ENCODE measurements around the gene PEAK1. TPM values are rescaled to one million over a fixed set of nuclear protein-coding genes. Genes with fewer than 3 reads are reported as not detected.

Gene PEAK1
- total RNA-seq, 1 experiment from 2014 or later, result 12.4 TPM

DNA sequence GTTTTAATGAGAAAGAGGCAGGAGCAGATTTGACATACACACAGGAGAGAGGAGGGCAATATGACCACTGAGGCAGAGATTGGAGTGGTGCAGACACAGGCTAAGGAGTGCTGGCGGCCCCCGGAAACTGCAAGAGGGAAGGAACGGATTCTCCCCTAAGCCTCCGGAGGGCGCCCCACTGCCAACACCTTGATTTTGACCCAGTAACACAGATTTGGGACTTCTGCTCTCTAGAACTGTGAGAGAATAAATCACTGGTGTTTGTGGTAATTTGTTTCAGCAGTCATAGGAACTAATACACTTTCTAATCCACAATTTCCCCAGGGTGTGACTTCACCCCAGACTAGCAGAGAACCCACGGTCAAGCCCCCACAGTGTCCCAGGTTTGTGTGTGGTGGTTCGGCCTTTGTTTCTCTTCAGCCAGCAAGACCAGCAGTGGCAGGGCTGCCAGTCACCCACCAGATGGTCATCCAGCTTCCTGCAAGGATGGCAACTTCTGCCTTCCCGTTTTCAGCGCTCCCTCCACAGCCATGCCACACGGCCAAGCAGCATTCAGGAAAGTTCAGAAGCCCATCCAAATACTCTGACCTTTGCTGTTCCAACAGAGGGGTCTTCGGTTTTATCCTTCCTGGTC lies 325.4 kb downstream of the PEAK1 start:
- no peak for DNase-seq (ENCODE audit: low read depth)

DNA sequence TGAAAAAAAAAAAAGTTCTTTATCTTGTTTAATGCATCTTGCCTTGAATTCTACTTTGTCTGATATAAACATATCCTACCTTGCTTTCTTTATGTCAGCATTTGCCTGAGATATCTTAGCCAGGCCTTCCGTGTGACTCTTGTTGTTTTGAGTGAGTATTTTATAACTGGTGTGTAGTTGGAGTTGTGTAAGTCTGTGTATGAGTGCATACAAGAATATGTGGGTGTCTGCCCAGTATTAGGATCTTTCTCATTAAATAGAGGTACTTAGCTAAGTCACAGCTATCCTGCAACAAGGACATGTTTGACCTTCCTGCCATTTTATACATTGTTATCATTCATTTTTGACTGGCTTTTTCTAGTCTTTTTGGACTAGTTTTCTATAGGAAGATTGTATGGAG lies 326.5 kb downstream of the PEAK1 start:
- DNase-seq (ENCODE audit: low read depth), result no peak

DNA sequence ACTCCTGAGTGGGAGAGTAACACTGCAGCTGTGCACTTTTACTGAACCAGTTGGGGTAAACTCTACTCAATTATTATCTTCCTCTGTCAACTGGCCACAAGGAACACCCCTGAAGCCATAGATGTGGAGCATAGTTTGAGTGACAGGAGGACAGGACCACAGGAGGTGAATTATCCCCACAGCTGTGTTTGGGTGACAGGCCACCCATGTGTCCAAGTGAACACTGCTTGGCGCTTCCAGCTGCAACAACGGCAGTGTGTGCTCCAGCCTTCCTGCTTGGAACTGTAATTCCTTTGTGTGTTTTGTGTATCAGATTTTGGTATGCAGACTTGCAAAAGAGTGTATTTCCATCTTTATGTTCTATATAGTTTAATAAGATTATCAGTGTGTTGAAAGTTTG lies 328.8 kb downstream of the PEAK1 start:
- DNase-seq (ENCODE audit: low read depth), result no peak

DNA sequence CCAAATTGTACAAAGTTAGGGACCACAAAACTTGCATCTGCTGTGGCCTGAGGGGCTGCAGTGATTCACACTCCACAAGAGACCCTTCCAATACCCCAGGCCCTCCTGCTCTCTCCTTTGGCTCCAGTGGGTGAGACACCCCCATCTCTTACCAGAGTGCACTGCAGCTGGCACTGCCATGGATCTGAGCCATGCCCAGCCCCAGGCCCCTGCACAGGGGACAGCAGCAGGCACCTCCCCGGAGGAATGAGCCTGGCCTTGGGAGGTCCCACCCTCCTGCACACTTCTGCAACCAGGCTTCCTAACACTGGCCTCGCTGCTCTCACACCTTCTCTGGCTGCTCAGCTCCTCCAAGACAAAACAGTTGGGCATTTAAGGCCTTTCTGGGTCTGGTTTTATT lies 332.7 kb downstream of the PEAK1 start:
- no peak for DNase-seq (ENCODE audit: low read depth)

DNA sequence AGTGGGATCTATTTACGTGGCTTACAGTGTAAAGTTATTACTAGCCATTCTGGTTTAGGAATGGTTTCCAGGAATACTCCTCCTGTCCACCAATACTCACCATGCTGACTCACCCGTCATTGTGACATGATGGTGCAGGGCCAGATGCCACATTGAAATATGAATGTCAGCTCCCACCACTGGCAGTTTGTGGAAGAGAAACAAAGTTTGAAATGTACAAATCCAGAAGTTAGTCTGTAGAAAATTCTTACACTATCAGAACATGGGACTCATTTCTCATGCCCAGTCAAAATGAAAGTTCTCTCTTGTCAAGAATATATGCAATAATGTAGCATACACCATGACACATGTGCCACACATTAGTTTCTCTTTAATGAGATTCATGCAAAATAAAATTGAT lies 334.6 kb downstream of the PEAK1 start:
- DNase-seq (ENCODE audit: low read depth), result peak; percentile 81

DNA sequence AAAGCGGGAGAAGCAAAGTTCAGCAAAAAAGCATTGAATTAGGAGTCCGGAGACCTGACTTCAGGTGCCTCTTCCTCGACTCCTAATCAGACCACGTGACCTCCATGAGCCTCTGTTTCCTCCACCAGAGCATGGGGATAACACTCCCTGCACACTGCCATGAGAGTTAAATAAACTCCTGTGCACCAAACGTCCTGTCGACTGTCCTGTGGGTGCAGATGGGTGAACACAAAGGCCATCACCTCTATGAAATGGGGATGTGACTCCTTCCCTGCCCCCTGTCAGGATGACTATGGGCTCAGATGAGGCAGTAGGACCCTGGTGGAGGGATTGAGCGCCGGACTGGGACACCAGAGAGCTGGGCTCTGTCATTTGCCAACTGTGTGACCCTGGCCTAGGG lies 335.5 kb downstream of the PEAK1 start:
- DNase-seq (ENCODE audit: low read depth), result no peak

DNA sequence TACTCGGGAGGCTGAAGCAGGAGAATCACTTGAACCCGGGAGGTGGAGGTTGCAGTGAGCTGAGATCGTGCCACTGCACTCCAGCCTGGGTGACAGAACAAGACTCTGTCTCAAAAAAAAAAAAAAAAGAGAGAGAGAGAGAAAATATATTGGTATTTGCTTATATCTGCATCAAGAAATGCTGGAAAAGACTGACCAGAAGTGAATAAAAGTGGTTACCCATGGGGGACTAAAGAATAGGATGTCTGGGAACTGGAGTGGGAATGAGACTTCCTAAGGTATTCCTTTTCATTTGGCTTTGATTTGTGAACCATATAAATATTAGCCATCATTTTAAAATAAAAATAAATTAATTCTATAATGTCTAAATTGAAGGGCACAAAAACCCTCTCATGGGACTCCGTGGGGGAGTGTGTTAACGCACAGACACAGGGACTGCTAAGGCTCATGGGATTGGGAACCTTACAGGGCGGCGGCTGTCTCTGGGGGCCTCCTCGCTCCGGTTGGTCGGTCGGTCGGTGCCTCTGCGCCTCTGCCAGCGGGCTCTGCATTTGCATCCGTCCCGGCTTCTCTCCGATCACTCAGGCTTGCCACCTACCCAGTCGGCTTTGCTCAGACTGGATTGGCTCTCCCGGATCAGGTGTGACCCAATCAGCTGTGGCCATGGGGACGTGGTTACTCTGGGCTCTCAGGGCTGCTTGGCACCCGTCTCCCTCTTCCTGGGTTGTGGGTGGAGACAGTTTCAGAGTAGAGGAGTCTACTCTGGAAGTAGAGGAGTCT lies 336.3 kb downstream of the PEAK1 start:
- DNase-seq (ENCODE audit: low read depth), result no peak

DNA sequence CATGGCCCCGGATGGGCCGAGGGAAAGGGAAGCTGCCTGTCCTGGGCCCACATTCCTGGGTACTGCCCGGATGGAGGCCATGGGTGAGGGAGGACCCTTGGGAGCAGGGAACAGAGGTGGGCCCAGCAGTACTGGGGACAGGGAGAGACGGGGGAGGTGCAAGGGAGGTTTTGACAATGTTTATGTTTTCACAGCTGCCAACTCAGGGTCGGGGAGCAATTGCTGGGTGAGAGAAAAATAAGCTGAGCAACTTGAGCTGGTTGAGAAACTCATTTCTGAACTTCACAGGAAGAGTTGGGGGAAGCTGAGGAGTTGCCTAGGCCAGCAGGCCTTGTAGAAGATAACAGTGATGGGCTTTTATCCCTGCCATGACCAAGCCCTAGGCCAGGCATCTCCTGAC lies 337.9 kb downstream of the PEAK1 start:
- no peak for DNase-seq (ENCODE audit: low read depth)

DNA sequence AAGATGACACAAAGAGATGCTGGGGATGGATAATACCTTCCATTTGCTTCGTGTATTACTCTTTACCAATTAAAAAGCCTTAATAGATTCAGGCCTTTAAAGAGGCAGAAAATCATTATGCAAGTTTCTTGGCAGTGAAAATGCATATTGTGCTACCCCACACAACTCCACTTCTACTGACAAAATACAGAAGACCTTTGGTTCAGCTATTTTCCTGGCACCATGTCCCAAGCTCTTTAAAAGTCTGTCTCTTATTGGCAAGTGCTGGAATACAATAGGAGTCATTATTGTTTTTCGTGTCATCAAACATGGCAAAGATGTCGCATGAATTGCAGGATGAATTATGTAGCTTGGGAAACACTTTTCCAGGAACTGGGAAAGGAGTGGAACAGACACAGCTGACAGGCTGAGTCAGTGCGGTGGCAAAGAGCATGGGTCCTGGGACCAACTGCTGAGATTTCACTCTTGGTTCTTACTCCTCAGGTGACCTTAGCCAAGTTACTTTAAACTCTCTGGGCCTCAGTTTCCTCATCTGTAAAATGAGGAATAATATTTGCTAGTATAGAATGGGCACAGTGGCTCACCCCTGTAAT lies 343.5 kb downstream of the PEAK1 start:
- no peak for DNase-seq (ENCODE audit: low read depth)

DNA sequence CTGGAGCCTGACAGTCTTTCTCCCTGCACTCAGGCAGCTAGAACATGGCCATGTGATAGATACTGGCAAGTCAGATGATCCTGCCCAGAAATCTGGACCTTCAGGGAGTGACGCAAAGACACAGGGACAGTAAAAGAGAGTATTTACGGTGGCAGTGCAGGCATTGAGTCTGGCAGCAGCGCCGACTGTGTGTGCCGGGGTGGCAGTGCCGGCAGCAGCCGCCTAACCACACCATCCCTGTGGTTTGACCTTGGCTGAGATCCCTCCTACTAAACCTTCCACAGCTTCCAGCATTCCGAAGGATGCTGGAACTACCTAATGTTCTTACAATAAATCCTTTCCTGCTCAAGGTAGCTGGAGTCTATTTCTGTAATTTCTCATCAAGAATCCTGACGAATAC lies 344.4 kb downstream of the PEAK1 start:
- peak; percentile 86 for DNase-seq (ENCODE audit: low read depth)

DNA sequence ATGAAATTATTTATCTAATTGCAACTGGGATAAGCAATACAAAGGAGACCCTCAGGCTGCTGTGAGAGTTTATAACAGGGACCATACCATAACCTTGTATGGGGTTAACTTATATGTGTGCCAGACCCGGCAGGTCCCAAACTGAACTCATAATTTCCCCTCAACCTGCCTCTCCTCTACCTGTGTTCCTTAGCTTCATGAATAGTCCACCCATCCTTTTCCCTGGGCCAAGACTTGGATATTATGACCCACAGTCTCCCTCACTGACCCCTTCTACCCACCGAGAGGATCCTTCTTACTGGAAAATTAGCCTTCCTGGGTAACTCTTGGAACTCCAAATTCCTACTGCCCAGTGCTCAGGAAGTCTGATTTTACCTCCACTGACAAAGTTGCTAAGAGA lies 345.6 kb downstream of the PEAK1 start:
- DNase-seq (ENCODE audit: low read depth), result no peak

DNA sequence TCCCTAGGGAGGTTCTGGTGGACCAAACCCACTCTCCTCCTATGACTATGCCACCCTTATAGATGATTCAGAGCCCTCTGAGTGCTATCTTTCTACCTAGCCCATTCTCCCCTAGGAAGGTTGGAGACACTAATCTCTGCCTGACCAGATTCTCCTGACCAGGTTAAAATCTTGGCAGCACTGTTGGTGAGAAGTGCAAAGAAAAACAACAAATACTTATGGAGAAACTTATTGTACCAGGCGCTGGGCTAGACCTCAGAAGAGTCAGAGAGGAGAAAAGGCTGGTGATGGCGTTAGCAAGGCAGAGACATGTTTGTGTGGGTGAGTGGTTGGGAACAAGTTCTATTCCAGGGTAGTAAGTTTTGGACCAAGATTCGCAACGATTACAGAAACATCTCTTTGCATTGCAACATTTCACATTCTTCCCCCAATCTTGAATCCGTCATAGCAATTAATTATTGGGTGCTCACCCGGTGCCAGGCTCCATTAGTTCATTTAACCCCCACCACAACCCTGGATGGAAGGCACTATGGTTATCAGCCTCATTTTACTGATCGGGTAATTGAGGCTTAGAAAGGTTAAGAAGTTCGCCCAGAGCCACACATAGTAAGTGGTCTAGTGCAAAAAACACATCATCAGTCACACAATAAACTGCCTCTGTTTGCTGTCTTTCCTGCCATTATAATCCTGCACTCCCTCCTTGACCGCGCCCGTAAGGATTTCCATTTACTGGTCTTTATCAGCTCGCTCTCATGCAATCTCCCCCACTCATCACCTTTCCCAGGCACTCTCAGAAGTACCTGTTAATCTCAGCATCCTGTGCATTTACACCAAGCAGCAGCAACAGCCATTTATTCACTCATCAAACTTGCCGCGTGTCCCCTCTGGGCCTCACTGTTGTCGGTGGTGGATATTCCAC lies 348.3 kb downstream of the PEAK1 start:
- no peak for DNase-seq (ENCODE audit: low read depth)

DNA sequence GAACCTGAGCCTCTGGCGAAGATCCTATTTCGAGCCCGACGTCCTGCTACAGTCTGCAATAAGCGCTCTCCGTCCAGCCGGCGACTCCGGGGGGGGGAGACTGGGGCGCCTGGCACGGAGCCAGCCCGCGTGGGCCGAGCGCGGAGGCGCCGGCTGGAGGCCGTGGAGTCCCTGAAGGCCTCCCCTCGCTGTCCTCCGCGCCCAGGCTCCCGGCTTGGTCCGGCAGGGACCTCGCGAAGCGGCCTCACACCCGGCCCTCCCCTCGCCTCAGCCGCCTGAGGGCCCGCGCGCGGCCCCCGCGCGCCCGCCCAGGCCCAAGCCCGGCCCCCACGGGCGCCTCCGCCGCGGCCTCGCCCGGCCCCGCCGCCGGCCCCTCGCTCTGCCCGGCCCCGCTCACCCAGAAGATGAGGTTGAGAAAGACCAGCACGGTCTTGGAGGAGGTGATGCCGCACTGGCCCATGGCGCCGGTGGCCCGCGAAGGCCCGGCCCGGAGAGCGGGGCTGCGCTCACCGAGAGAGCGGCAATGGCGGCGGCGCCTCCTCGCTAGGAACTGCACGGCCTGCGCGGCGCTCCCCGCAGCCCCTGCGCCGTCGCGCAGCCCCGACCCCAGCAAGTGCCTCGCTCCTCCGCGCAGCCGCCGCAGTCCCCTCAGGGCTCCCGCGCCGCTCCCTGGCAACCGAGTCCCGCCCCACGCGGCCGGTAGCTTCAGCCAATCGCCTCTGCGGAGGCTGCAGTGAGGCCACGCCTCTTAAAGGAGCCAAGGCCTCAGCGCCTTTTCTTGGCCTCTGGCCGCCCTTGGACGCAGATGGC lies 349.2 kb downstream of the PEAK1 start, which contains the start of gene TSPAN3:
TSPAN3 (minus strand) TSS at position 615 of the 810 bp plus-strand sequence; CDS start at position 460, 155 bp downstream.
- DNase-seq (ENCODE audit: low read depth), result peak; percentile 84

DNA sequence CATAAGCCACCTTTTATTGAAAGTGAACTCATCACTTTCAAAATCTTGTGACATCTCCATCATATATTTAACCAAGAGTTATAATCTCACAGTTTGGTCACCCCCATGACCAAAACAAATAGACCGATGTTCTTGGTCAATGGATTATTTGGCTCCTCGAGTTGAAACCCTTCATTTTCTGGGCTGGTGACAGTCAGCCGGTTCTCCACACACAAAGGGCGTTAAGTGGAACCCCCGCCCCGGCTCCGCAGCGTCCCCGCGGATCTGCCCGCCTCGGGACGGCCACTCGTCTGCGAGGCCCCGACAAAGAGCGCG lies 349.8 kb downstream of the PEAK1 start:
- DNase-seq (ENCODE audit: low read depth), result no peak

DNA sequence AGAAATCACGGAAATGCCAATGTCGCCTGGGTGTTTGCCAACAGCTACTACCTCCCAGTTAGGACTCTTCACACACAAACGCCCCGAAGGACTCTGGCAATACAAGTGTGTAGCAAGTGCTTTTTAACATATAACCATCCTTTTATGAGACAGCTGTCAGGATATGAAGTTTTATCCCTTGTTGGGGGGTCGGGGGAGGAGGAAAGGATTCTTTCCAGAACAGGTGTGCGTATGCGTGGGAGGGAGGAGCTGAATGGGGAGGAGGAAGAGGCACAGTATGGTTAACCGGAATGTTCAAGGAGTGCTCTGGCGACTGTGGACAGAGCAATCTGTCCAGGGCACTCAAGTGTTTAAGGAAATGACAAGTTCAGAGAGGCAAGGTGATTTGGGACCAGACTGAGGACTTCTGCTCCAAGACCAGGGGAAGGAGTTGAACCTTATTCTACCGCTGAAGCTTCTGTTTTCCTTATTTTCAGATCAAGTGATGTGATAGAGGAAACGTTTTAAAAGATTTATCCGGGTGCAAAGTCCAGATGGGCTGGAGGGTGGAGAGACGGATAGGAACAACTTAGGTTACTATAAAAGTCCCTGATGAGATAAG lies 350.3 kb downstream of the PEAK1 start:
- DNase-seq (ENCODE audit: low read depth), result no peak

DNA sequence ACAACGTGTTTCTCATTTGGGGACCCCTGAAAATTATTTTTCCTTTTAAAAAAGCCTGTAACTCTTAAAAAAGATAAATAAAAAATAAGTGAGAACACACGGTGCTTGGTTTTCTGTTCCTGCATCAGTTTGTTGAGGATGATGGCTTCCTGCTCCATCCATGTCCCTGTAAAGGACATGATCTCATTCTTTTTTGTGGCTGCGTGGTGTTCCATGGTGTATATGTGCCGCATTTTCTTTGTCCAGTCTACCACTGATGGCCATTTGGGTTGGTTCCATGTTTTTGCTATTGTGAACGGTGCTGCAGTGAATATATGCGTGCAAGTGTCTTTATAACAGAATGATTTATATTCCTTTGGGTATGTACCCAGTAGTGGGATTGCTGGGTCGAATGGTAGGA lies 351.3 kb downstream of the PEAK1 start:
- no peak for DNase-seq (ENCODE audit: low read depth)

DNA sequence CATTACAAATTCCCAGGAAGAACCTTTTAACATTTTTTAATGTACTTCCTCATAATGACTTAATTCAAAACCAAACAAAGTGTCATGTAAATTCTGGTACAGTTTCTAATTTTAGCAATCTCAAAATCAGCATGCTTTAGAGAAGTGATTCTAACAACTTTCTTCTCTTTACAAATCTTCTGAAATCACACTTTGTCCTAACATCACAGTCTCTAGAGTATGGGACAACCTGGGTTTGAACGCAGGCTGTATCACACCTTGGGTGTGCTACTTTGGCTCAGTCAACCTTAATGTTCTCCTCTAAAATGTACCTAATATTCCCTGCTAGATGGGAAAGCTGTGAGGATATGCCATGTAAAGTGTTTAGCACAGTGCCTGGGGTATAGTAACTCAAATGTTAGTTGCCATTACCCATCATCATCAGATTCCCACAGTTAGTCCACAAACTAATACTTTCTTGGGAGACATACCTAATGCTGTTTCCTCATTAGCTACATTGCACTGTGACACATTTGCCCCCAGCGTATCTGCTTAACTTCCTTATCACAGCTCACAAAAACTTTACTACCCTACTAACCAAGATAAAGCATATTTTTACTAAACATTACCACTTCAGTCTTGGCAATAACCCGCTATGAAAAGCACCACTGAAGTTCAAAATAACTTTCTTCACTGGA lies 352.1 kb downstream of the PEAK1 start:
- no peak for DNase-seq (ENCODE audit: low read depth)

DNA sequence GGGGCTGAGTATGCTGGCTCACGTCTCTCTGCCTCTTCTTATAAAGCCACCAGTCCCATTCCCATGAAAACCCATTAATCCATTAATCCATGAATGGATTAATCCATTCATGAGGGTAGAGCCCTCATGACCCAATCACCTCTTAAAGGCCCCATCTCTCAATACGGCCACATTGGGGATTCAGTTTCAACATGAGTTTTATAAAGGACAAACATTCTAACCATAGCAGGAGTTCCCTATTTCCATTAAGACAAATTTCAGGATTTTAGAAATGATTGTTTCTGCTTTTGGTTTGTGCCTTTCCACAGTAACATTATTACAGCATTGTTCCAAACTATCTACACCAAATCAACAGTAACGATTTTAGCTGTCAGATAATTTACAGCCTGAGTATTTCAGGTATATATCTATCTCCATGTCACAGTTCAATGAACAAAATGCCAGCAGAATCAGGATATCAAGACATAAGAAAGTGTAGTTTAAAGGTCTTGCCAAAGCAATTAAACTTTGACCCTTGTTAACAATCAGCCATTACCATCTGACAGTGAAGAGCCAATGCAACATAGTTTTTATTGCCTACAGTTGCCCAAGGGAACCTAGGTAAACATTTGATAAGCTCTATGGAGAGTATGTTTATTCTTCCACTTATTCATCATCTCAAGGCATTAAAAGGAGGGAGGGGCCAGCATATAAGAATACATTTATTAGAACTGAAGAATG lies 352.8 kb downstream of the PEAK1 start:
- peak; percentile 74 for DNase-seq (ENCODE audit: low read depth)

DNA sequence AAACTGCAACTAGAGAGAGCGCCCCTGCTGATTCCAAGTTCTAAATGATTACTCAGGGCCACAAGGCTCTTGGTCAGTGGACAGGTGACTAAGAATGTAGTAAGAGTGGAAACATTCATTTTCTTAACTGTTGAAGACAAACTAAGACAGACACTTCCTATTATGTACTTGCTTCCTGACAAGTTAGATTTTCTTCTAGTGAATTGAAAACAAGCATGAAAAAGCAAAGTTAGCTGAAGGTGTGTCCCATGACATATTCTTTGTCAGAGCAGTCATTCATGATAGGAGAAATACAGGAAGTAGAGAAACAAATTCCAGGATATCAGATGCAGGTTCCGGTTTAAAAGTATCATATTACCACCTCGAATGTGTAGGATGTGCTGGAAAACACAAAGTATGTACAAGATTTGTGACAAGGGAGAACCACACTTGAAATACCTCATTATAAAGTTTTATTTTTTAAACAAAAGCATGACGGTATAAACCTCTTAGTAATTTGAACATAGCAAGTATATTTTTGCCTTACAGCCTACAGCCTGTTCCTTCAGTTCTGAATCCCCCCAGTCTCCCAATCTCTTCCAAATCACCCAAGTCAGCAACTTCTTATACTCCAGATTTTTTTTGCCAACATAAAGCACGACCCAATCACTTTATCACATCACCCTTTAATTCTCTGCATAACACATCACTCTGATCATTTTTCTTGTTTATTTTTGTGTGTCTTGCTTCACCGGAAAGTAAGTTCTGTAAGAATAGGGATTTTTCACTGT lies 355.2 kb downstream of the PEAK1 start:
- DNase-seq (ENCODE audit: low read depth), result peak; percentile 71
